ENCODE measurements around the gene LILRB5. TPM values are rescaled to one million over a fixed set of nuclear protein-coding genes. Genes with fewer than 3 reads are reported as not detected.

LILRB5 gene
- not detected in 2 replicates for total RNA-seq (2014; rRNA removed)
- Bru-seq, nascent RNA: not detected
- BruChase-seq, experiment 1, labeled RNA remaining after a 6-hour chase: not detected
- BruChase-seq, experiment 2, labeled RNA remaining after a 2-hour chase: not detected
- long read RNA-seq: 0 reads

GRCh38 chr19:54257116-54257480, at the start of gene LILRB5:
LILRB5 (minus strand) TSS chr19:54257273; CDS start chr19:54257193, 80 bp downstream.
- Histone ChIP-seq H3F3A (ENCODE audit: low read length, unreplicated experiment) (no peaks in the 10 kb centered on the region), H3K27ac (ENCODE audit: low read length) (no peak within 1 kb of the TSS), H3K9me3 (ENCODE audit: low read length) (no peaks in the 10 kb centered on the region), H2AFZ (ENCODE audit: low read length) (no peak within 1 kb of the TSS), H3K4me3 (ENCODE audit: low read length) (no peak within 1 kb of the TSS), H3K9ac (ENCODE audit: low read length) (no peak within 1 kb of the TSS), H3K27me3 (ENCODE audit: low read length) (peaks cover 88% of the 10 kb centered on the region), H3K36me3 (ENCODE audit: low read depth, low read length) (no peaks in the 10 kb centered on the region), H3K4me2 (ENCODE audit: low read length) (no peak within 1 kb of the TSS), H3K9me2 (replicated peaks; ENCODE audit: low read length) (no peaks in the 10 kb centered on the region), H3K79me2 (ENCODE audit: low read length) (no peaks in the 10 kb centered on the region), H4K20me1 (ENCODE audit: low read length) (no peaks in the 10 kb centered on the region), H3K4me1 (ENCODE audit: insufficient read depth, low read length) (no peaks in the 10 kb centered on the region)
- ATAC-seq (no peak), DNase-seq (no peak)
- intact Hi-C loops (cut with micrococcal nuclease): no loop called here
- ChIA-PET CTCF (no interaction called here), POLR2A (ENCODE audit: unreplicated experiment) (no interaction called here)
- no TSS peak for BruUV-seq (replicated peaks)
- TF ChIP-seq CTCF (conservative IDR thresholded peaks at IDR 0.05; ENCODE audit: low read depth, low read length) (no peak), EZH2phosphoT487 (IDR thresholded peaks at IDR 0.05; ENCODE audit: borderline replicate concordance, low read length) (no peak), EZH2 (IDR thresholded peaks at IDR 0.05; ENCODE audit: low read length, unreplicated experiment) (no peak)

- Histone ChIP-seq H3K4me3 (ENCODE audit: low read length) (no peak overlapping the region), H3K4me1 (ENCODE audit: insufficient read depth, low read length) (no peaks in the 10 kb centered on the region), H3K9me3 (ENCODE audit: low read length) (no peaks in the 10 kb centered on the region), H3K9ac (ENCODE audit: low read length) (no peak overlapping the region), H3F3A (ENCODE audit: low read length, unreplicated experiment) (no peaks in the 10 kb centered on the region), H3K4me2 (ENCODE audit: low read length) (no peak overlapping the region), H3K36me3 (ENCODE audit: low read depth, low read length) (no peaks in the 10 kb centered on the region), H3K9me2 (replicated peaks; ENCODE audit: low read length) (0 out of 2 replicates have a peak, but pooled peaks cover 4% of the 10 kb centered on the region), H3K79me2 (ENCODE audit: low read length) (no peaks in the 10 kb centered on the region), H4K20me1 (ENCODE audit: low read length) (no peaks in the 10 kb centered on the region), H2AFZ (ENCODE audit: low read length) (no peak overlapping the region), H3K27me3 (ENCODE audit: low read length) (peaks cover 57% of the 10 kb centered on the region), H3K27ac (ENCODE audit: low read length) (no peak overlapping the region)
- no TSS peak for BruUV-seq (replicated peaks)
- CTCF ChIA-PET: no interaction called here
- no peak for DNase-seq
- POLR2A ChIA-PET (ENCODE audit: unreplicated experiment): no interaction called here
- ATAC-seq: no peak
- intact Hi-C loops (cut with micrococcal nuclease): no loop called here
- TF ChIP-seq CTCF (conservative IDR thresholded peaks at IDR 0.05; ENCODE audit: low read depth, low read length) (no peak), EZH2phosphoT487 (IDR thresholded peaks at IDR 0.05; ENCODE audit: borderline replicate concordance, low read length) (no peak), EZH2 (IDR thresholded peaks at IDR 0.05; ENCODE audit: low read length, unreplicated experiment) (no peak)
Observed at GRCh38 chr19:54305141-54305540, 48.1 kb upstream of the LILRB5 start.

GRCh38 chr19:54302257-54302656, 45.2 kb upstream of the LILRB5 start:
- H3K4me3 ChIP-seq (ENCODE audit: low read length): no peak overlapping the region
- BruUV-seq (replicated peaks): no TSS peak
- TF ChIP-seq EZH2phosphoT487 (IDR thresholded peaks at IDR 0.05; ENCODE audit: borderline replicate concordance, low read length) (no peak), EZH2 (IDR thresholded peaks at IDR 0.05; ENCODE audit: low read length, unreplicated experiment) (no peak), CTCF (conservative IDR thresholded peaks at IDR 0.05; ENCODE audit: low read depth, low read length) (no peak)
- H4K20me1 ChIP-seq (ENCODE audit: low read length): no peaks in the 10 kb centered on the region
- no peaks in the 10 kb centered on the region for H3K9me3 ChIP-seq (ENCODE audit: low read length)
- no peaks in the 10 kb centered on the region for H3F3A ChIP-seq (ENCODE audit: low read length, unreplicated experiment)
- ChIA-PET POLR2A (ENCODE audit: unreplicated experiment) (no interaction called here), CTCF (no interaction called here)
- H3K27ac ChIP-seq (ENCODE audit: low read length): no peak overlapping the region
- H3K9ac ChIP-seq (ENCODE audit: low read length): no peak overlapping the region
- no peak overlapping the region for H2AFZ ChIP-seq (ENCODE audit: low read length)
- intact Hi-C loops (cut with micrococcal nuclease): no loop called here
- ATAC-seq: no peak
- no peak overlapping the region for H3K4me2 ChIP-seq (ENCODE audit: low read length)
- no peaks in the 10 kb centered on the region for H3K4me1 ChIP-seq (ENCODE audit: insufficient read depth, low read length)
- H3K27me3 ChIP-seq (ENCODE audit: low read length): peaks cover 60% of the 10 kb centered on the region
- H3K9me2 ChIP-seq (replicated peaks; ENCODE audit: low read length): 0 out of 2 replicates have a peak, but pooled peaks cover 4% of the 10 kb centered on the region
- no peaks in the 10 kb centered on the region for H3K79me2 ChIP-seq (ENCODE audit: low read length)
- no peaks in the 10 kb centered on the region for H3K36me3 ChIP-seq (ENCODE audit: low read depth, low read length)
- no peak for DNase-seq
